WTC11 (cell line): Measurements from ENCODE around the gene TBL1XR1.

Experiments used
- ATF1 ChIP-seq: sonication (generic); formaldehyde crosslinking; IDR thresholded peaks from 2 replicates; pipeline ENCODE4 v1.8.1; 2023; ENCODE audit warnings: mild to moderate bottlenecking, moderate library complexity, missing genetic modification reagents
- TF ChIP-seq, protein P1 (sequence below): fragments of 200-600 bp; IDR thresholded peaks from 2 replicates; pipeline ENCODE4 v1.8.0; 2022; ENCODE audit warnings: antibody characterized with exemption
- TF ChIP-seq, protein P2 (sequence below): sonication (generic); formaldehyde crosslinking; IDR thresholded peaks from 2 replicates; pipeline ENCODE4 v1.8.1; 2023; ENCODE audit warnings: mild to moderate bottlenecking, missing genetic modification reagents
- TF ChIP-seq, protein P3 (sequence below): sonication (generic); formaldehyde crosslinking; conservative IDR thresholded peaks from 2 replicates; pipeline ENCODE4 v1.8.1; 2022; ENCODE audit warnings: mild to moderate bottlenecking, missing genetic modification reagents
- TF ChIP-seq, protein P4 (sequence below): sonication (generic); formaldehyde crosslinking; IDR thresholded peaks from 2 replicates; pipeline ENCODE4 v1.8.1; 2023; ENCODE audit warnings: mild to moderate bottlenecking, missing genetic modification reagents, moderate library complexity

DNA sequence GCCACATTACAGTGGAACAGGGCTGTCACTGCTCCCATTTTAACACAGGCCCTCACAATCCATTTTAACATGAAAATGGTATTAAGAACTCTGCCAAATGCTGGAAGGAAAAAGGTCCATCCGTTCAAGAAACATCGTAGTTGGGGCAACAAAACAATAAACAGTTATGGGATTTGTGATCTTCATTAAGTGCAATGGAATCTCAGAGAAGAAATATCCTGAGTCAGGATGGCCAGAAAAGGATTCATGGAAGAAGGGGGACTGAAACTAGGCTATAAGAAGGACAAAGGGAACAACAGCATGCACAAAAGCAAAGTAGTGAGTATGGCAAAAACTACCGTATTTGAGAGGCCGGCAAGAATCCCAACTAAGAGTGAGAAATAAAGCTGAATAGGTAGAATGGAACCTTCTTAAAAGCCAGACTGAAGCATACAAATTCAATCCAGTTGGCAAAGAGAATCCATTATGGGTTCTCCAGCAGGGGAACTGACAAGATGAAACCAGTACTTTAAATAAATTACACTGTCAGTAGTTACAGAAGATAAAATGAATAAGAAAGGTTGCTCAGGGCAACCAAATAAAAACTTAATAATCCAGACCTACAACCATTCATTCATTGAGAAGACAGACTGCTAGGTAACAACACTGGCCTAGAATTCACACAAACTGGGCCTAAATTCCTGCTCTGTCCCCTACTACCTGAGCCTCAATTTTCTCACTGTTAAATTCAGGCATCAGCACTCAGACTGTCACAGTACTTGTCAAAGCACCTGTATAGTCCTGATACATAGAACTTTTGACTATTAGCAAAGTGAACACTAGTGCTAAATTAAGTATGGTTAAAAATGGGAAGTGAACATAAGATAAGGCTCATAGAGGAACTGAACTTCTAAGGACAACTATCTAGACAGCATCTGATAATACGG, 6.3 kb downstream of the TBL1XR1 start:
- TF ChIP-seq, protein P1, sequence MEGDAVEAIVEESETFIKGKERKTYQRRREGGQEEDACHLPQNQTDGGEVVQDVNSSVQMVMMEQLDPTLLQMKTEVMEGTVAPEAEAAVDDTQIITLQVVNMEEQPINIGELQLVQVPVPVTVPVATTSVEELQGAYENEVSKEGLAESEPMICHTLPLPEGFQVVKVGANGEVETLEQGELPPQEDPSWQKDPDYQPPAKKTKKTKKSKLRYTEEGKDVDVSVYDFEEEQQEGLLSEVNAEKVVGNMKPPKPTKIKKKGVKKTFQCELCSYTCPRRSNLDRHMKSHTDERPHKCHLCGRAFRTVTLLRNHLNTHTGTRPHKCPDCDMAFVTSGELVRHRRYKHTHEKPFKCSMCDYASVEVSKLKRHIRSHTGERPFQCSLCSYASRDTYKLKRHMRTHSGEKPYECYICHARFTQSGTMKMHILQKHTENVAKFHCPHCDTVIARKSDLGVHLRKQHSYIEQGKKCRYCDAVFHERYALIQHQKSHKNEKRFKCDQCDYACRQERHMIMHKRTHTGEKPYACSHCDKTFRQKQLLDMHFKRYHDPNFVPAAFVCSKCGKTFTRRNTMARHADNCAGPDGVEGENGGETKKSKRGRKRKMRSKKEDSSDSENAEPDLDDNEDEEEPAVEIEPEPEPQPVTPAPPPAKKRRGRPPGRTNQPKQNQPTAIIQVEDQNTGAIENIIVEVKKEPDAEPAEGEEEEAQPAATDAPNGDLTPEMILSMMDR = no peak
- TF ChIP-seq, protein P2, sequence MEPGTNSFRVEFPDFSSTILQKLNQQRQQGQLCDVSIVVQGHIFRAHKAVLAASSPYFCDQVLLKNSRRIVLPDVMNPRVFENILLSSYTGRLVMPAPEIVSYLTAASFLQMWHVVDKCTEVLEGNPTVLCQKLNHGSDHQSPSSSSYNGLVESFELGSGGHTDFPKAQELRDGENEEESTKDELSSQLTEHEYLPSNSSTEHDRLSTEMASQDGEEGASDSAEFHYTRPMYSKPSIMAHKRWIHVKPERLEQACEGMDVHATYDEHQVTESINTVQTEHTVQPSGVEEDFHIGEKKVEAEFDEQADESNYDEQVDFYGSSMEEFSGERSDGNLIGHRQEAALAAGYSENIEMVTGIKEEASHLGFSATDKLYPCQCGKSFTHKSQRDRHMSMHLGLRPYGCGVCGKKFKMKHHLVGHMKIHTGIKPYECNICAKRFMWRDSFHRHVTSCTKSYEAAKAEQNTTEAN (CRISPR knock-in tag) = no peak
- TF ChIP-seq, protein P3, sequence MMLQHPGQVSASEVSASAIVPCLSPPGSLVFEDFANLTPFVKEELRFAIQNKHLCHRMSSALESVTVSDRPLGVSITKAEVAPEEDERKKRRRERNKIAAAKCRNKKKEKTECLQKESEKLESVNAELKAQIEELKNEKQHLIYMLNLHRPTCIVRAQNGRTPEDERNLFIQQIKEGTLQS (CRISPR knock-in tag) = no peak
- no peak for TF ChIP-seq ATF1
- TF ChIP-seq, protein P4, sequence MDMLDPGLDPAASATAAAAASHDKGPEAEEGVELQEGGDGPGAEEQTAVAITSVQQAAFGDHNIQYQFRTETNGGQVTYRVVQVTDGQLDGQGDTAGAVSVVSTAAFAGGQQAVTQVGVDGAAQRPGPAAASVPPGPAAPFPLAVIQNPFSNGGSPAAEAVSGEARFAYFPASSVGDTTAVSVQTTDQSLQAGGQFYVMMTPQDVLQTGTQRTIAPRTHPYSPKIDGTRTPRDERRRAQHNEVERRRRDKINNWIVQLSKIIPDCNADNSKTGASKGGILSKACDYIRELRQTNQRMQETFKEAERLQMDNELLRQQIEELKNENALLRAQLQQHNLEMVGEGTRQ (CRISPR knock-in tag) = no peak
